Daoy (cell line): ENCODE results near the gene PRSS35. TPM values are rescaled to one million over a fixed set of nuclear protein-coding genes. Genes with fewer than 3 reads are reported as not detected.
"Not testable (repeated sequence)": the region's sequence is repeated elsewhere in the genome, so short reads cannot be mapped to it uniquely, and the experiment has no call there.

ENCODE experiments used
- DNase-seq: peaks from one replicate; pipeline ENCODE4 v3.0.0-alpha.2; 2015; ENCODE audit warnings: low read depth
- total RNA-seq: library from RNA; depleted of rRNA; stranded (reverse); fragments of >200 nt; shearing (Covaris generic); gene quantifications from 2 replicates; pipeline ENCODE4 v1.2.3, GENCODE V29; 2014; rRNA removed

Gene PRSS35, protein sequence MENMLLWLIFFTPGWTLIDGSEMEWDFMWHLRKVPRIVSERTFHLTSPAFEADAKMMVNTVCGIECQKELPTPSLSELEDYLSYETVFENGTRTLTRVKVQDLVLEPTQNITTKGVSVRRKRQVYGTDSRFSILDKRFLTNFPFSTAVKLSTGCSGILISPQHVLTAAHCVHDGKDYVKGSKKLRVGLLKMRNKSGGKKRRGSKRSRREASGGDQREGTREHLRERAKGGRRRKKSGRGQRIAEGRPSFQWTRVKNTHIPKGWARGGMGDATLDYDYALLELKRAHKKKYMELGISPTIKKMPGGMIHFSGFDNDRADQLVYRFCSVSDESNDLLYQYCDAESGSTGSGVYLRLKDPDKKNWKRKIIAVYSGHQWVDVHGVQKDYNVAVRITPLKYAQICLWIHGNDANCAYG
- not detected in 2 replicates for total RNA-seq

DNA sequence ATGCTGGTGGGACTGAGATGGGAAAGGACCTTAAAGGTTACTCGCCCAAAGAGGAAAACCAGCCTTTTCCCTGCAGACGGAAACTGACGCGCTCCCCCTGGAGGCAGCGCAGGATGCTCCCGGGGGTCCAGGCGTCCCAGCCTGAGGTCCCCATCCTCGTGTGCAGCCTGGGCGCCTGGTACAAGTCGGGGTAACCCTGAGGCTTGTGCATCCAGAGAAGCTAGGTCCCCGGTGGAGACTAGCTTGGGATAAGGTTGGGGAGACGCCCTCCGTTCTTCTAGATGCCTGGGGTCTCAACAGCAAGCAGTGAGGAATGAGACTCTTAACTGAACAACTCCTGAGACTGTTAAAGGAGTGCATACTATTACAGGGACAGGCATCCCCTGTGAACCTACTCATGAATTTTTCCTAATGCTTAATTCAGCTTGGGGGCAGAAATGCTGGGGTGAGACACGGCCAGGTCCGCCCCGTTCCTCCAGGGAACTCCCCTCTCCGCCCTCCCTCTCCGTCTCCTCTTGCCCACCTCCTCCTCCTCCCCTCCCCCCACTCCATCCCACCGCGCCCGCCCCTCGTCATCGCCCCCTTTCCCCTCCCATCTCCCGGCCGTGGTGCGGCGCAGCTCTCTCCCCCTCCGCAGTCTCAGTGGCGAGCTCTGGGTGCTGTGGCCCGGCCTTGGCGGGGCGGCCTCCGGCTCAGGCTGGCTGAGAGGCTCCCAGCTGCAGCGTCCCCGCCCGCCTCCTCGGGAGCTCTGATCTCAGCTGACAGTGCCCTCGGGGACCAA is at the start of gene PRSS35:
TSS of gene PRSS35 (plus strand) at position 634 of the 781 bp plus-strand sequence. CDS start 10,908 bp downstream, outside the sequence.
- DNase-seq: peak; percentile 72

DNA sequence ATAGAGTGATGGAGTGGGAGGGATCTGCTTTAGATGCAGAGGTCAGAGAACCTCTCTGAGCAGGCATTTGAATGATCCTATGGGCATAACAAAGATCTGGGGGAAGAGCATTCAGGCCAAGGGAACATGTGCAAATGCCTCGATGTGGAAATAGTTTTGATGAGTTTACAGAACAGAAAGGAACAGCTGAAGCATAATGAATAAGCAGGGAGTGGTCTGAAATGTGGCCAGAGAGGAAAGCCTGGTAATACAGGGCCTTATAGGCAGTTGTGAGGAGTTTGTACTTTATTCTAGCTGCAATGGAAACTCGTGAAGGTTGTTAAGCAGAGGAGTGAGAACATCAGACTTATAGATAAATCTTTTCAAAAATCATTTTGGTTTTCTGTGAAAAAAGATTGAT is 48.4 kb upstream of the PRSS35 start:
- DNase-seq: no peak

DNA sequence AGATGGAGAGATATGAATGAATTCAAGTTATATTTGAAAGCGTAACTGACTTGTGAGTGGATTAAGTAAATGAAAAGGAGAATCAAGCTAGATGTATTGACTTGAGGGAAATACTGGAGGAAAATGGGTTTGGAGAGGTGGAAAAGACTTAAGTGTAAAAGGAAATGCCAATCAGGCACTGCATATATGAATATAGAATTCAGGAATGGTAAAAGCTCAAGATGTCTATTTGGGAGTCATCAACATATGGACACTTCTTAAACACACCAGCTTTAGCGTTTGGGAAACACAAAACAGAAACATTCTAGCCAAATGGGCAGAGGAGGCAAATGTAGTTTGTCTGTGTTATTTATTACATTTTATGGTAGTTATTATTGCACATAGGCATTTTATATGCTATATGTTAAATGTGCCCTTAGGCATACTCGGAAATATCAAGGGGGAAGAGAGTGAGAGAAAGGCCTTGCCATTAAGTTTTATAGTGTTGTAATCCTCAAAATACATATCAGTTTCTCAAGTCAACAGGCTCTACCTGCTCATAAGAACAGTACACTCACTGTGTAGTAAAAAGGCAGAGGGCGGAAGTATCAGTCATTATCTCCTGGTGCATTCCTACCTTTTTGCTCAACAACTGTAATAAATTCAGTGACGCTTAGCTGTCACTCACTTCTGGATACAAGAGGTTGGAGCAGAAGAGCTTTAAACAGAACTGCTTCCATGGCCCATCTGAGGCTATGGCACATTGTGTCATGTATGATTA is 47.8 kb upstream of the PRSS35 start:
- no peak for DNase-seq

DNA sequence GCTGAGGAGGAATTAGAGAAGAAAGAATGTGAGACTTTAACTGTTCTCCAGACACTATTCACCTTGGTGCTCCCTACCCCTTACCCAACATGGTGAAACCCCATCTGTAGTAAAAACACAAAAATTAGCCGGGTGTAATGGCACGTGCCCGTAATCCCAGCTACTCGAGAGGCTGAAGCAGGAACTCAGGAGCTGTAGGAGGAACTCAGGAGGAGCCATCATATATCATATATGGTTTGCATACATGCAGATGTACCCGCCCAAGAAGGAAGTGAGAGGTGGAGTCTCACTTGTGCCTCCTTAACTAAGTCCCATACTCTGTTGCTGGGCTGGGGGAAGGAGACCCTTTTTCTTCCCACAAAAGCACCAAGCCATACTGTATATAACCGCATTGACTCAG is 46.0 kb upstream of the PRSS35 start:
- no peak for DNase-seq

DNA sequence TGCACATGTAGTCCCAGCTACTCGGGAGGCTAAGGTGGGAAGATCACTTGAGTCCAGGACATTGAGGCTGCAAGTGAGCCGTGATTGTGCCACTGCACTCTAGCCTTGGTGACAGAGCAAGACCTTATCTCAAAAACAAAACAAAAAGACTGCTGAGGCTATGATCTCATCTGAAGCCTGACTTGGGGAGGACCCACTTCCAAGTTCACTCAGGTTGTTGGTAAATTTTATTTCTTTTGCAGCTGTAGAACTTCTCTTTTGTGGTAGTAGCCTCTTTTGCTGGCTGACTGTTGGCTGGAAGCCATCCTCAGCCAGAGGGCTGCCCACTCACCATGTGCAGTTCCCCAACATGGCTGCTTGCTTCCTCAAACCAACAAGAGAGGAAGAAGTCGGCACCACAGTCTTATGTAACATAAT is 44.7 kb upstream of the PRSS35 start:
- no peak for DNase-seq

DNA sequence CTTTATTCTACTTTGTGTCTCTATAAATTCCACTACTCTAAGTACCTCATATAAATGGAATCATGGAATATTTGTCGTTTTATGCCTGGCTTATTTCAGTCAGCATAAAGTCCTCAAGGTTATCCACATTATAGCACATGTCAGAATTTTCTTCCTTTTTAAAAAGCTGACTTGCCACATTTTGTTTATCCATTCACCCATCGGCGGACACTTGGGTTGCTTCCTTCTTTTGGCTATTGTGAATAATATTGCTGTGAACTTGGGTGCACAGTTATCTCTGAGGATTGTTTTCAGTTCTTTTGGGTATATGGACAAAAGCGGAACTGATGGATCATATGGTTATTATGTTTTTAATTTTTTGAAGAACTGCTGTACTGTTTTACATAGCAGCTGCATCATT is 42.3 kb upstream of the PRSS35 start:
- no peak for DNase-seq

DNA sequence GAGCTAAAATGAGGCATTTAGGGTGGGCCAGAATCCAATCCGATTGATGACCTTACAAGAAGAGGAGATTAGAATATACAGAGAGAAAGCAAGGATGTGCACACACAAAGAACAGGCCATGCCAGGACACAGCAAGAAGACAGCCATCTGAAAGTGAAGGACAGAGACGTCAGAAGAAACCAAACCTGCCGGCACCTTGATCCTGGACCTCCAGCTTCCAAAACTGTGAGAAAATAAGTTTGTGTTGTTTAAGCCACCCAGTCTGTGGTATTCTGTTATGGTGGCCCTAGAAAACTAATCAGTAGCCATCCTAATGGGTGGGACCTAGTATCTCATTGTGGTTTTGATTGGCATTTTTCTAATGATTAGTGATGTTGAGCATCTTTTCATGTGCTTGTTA is 41.7 kb upstream of the PRSS35 start:
- DNase-seq: no peak

DNA sequence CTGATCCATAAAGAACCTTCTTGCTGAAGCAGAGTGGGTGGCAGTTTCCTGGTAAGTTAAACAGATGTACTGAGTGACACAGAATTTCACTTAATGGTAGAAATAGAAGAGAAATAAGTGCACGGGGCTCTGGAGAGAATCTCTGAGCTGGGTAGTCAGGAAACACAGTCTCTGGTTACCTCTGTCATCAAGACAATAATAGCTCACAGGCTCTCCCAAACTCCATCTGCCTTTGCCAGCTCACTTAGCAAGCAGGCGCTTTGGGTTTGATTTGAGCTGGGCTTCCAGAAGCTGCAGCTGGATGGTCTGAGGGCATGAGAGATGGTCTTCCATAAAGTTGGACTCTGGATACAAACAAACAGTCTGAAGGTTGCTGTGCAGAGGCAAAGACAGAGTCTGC is 39.6 kb upstream of the PRSS35 start:
- no peak for DNase-seq

DNA sequence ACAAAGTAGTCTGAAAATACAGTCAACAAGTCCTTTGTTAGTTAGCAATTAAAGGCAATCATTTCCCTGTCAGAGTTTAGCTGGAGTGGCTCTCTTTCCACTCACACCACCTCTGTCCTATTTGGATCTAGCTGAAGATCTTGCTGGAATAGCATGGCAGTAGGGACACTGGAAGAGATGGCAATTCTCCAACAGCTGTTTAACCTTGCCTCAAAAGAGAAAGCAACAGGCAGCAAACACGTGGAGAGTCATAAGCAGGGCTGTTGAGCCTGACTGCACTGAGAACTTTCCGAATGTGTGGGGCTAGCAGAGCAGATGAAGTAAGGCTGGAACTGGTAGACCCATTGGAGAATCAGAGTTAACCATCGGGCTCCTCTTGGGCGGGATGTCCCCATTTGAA is 38.0 kb upstream of the PRSS35 start:
- peak; percentile 21 for DNase-seq

DNA sequence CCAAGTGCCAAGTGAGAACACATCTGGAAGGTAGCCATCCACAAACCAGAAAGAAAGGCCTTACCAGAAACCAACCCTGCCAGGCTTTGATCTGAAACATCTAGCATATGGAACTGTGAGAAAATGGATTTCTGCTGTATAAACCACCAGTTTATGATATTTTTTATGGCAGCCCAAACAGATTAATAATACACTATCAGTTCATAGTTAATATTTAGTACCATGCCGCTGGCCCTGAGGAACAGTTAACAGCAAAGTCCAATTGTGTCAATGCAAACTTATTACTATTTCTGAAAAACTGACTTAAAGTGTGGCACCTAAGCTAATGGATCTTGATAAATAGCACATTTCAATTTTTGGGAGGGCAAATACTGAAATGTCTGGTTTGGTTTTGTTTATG is 35.4 kb upstream of the PRSS35 start:
- DNase-seq: no peak

DNA sequence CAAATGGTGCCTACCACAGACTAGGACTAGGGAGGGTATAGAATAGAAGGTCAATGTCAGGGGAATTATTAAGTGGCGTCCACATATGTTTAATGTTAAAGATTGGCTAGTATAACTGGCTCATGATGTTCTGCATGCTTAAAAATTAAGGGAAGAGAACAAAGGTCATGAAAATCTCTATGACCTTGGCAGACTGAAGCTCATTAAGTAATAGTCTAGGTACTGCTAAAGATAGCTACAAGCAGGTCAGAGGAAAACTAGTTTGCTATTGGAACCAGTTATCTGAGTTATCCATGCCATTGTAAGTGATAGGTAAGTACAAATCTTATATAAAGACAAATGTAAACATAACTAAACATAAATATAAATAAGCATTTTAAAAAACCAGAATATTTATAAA is 32.9 kb upstream of the PRSS35 start:
- DNase-seq: no peak

DNA sequence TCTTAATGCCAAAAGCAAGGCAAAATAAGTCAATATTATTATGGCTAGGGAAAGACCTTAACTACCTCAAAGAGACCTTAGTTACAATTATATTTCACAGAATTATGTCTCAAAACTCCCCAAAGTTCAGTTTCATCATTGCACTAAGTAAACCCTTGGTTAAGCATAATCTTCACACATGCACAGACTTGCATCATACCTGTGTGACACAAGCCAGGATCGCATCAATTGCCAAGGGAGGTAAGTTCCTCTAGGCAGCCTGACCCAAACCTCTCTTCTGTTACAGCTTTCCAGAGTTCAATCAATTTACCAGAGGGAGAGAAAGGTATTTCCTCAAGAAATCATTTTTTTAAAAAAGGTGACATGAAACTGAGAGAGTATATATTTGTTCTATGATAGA is 31.9 kb upstream of the PRSS35 start:
- no peak for DNase-seq

DNA sequence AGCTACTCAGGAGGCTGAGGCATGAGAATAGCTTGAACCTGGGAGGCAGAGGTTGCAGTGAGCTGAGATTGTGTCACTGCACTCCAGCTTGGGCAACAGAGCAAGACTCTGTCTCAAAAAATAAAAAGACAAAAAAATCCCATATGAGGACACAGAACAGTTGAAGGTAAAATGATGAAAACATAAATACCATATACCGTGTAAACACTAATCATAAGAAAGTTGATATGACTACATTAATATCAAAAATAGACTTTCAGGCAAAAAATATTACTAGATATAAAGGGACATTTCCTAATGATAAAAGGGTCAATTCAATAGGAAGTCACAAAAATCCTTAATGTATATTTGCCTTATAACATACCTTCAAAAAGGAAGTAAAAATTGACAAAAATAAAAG is 30.4 kb upstream of the PRSS35 start:
- DNase-seq: not testable (repeated sequence)

DNA sequence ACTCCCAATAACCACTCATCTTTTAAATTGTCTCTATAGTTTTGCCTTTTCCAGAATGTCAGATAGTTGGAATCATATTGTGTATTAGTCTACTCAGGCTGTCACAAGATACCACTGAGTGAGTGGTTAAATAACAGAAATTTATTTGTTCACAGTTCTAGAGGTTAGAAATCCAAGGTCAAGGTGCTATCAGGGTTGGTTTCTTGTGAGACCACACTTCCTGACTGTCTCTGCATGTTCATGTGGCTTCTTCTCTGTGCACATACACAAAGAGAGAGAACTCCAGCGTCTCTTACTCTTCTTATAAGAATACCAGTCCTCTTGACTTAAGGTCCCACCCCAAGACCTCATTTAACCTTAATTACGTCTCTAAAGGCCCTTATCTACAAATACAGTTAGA is 23.9 kb upstream of the PRSS35 start:
- no peak for DNase-seq

DNA sequence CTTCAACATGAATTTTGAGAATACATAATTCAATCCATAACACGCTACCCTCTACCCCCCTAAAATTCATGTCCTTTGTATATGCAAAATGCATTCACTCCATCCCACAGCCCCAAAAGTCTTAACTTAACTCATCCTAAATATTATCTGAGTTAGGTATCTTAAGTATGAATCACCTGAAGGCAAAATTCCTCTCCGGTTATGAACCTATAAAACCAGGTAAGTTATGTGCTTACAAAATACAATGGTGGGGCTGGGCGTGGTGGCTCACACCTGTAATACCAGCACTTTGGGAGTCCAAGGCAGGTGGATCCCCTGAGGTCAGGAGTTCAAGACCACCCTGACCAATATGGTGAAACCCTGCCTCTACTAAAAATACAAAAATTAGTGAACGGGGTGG is 23.5 kb upstream of the PRSS35 start:
- DNase-seq: no peak

DNA sequence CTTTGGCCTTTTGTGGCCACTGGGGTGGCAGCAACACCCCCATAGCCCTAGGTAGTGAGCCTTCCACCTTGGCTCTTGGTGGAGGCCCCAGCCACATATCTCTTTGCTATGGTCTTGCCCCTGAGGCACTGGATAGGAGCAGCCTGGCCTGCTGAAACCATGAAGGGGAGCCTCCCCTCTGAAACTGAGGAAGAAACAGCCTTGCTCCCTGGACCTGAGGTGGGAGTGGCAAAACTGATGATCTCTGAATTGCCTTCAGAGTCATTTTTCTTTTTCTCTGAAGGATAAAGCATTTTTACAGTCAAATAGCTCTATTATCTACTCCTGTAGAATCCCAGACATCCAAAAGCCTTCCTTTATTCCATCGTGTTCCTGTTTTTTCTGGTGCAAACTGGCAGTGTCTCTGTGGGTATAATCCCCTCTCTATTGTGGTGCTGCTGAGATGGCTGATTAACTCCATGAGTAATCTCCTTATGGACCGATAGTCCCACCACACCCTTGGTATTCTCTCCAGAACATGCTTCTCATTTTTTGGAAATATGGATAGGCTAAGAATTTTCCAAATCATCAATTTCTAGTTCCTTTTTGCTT is 22.0 kb upstream of the PRSS35 start:
- DNase-seq: no peak

DNA sequence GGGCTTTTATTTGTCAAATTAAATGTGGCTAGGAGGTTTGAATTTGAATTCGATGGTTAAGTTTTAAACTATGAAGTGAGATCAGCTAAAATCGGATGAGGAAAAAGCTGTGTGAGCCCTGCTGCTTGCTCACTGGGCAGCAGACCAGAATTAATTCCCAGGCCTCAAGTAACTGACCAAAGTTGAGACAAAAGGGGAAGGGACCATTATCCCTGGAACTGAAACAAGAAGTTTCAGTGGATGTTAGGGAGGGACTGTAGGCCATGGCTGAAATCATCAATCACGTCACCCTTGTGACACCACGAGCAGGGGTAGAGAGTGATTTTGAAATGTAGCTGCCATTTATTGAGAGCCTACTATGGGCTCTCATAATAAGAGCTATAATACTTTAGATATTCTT is 7.0 kb upstream of the PRSS35 start:
- no peak for DNase-seq

DNA sequence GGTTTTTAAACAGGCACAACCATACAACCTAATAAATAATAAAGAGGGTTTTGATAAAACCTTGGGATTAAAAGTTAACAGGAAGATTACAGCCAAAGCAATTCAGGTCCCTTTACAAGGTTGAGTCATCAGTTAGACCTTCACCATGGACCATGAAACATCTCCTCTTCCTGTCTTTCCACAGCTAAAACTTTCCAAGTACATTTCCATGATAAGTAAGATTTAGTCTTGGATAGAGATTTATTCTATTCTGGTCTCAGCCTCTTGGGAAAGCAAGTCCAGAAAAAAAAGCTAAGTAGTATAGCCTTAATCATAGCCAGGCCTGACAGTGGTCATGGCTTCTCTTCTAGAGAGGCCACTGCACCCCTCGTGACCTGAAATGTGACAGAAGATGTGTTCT is 2.9 kb upstream of the PRSS35 start:
- no peak for DNase-seq

DNA sequence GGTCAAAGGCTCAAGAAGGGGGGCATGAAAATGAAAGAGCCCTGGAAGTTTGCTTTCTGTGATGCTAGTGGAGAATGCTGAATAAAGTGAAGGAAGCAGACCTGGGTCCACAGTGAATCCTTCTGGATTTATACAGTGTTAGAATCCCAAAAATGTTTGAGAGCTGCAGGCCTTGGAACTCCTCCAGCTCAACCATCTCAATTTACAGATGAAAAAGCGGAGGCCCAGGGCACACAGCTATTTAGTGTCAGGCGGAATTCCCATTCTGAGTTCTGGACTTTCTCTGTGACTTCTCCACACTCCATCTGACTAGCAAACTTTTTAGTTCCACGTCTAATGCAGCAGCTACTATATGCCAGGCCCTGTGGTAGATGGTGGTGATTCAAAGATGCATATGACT is 1.5 kb upstream of the PRSS35 start:
- no peak for DNase-seq

DNA sequence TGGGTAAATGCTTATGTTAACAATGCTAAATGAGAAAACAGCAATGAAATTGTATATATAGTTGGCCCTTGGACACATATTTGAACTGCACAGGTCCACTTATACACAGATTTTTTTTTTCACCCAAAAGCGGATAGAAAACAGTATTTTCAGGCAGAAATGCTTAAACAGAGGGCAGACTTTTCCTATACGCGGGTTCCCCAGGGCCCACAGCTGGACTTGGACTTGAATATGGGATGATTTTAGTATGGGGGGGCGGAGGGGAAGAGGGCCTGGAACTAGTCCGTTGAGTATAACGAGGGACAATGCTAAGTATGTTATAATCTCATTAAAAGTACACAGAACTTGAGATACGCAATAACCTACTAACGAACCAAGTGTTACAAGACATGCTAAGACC is 1.1 kb upstream of the PRSS35 start:
- DNase-seq: no peak

DNA sequence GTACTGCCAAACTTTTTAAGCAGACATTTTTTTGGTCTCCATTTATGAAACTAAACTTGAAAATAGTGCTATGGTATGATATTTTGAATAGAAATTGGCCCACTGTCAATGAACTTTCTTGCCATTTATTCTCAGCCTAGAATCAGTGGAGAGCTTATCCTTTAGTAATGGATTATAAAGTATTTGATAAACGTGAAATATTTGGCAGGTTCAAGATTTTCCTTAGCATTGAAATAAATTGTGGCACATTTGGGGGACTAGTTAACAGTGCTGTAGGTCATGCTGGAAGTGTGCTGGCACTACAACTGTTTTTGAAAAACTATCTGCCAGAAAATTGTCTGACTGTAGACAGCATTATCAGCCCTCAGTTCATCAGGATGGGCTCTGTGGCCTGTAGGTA is 2.1 kb downstream of the PRSS35 start:
- DNase-seq: no peak

DNA sequence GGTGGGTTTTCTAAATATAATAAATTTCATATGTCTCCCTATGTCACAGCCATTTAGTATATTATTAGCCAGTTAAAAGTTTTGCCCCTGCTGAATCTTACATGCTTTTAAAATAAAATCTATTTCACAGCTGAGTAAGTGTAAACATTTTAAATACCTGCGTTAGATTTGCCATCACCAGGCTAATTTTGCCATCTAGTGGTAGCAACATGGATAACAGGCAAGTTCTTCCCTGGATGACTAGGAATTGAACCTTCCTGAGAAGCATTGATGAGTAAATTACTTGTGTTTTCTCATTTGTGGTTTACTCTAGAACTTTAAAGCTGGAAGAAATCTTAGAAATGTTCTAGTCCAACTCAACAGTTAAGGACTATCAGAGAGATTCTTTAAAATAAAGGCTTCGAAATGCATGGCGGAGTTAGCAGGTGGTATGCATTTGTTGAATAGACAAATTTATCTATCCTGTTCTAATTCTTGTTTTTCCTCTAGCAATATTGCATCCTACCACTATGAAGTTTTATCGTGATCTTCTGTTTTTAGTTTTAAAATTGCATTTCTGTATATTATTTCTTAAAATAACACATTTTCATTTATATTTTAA is 2.6 kb downstream of the PRSS35 start:
- peak; percentile 47 for DNase-seq
